ENCODE data around the gene ADAMTS17.

Gene ADAMTS17

GRCh38 chr15:100224206-100225185 lies 117.3 kb downstream of the ADAMTS17 start:
- no peak overlapping the region for H3K4me3 ChIP-seq (ENCODE audit: low read length)
- TF ChIP-seq, protein P1, sequence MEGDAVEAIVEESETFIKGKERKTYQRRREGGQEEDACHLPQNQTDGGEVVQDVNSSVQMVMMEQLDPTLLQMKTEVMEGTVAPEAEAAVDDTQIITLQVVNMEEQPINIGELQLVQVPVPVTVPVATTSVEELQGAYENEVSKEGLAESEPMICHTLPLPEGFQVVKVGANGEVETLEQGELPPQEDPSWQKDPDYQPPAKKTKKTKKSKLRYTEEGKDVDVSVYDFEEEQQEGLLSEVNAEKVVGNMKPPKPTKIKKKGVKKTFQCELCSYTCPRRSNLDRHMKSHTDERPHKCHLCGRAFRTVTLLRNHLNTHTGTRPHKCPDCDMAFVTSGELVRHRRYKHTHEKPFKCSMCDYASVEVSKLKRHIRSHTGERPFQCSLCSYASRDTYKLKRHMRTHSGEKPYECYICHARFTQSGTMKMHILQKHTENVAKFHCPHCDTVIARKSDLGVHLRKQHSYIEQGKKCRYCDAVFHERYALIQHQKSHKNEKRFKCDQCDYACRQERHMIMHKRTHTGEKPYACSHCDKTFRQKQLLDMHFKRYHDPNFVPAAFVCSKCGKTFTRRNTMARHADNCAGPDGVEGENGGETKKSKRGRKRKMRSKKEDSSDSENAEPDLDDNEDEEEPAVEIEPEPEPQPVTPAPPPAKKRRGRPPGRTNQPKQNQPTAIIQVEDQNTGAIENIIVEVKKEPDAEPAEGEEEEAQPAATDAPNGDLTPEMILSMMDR (conservative IDR thresholded peaks at IDR 0.05; ENCODE audit: low read length), result no peak
- DNase-seq (ENCODE audit: low read depth), result no peak

DNA sequence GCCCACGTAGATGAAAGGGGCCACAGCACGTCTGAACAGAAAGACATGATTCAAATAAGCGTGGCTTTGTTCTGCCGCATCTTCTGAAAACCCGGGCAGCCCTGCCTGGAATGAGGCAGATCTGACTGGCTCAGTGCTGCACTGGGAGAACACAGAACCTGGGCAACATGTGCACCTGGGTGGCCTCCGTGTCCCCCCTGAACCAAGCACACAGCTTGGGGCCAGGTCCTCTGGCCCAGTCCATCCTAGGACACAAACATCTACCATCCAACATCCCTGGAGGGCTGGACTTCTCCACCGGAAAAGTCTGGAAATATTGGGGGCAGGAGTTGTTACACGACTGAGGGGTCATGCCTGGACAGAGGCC lies 119.4 kb downstream of the ADAMTS17 start:
- TF ChIP-seq, protein P1 (conservative IDR thresholded peaks at IDR 0.05; ENCODE audit: low read length), result no peak
- no peak for DNase-seq (ENCODE audit: low read depth)
- no peak overlapping the region for H3K4me3 ChIP-seq (ENCODE audit: low read length)

DNA sequence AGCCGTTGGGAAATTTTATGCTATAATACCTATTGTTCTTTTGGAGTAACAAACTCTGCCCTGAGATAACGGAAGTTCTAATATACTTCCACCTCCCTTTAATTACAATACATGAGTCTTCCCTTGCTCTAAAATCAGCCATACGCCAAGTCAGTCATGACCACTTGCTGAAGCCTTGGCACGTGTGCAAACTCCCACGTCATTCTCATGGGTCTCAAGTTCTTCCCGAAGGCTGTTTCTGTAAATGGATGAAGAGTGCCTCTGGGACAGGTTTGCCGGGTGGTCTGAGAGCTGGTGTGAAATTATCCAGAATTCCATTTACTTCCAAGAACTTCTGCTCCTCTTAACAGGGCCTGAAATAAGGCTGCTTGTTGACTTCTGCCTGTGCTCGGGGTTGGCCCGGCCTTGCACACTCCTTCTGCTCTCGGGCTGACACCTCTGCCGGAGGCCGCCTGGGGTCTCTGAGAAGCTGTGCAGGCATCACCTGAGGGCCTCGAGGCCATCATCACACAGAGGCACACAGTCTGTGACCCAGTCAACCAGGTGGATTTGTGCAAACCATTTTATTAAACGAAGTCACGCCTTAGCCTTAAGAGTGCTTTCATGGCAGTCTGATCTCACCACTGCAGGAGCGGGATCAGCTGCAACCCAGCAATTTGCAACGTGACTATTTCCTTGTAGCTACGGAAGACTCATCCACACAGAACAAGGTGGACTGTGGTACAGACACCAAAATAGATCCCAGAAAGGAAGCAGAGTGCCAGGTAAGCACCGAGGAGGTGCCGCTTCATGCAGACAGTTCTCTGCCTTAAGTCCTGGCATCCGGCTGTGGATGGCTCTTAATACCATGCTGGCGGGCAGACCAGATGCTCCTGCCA lies 120.1 kb downstream of the ADAMTS17 start:
- TF ChIP-seq, protein P1 (conservative IDR thresholded peaks at IDR 0.05; ENCODE audit: low read length), result no peak
- H3K4me3 ChIP-seq (ENCODE audit: low read length), result no peak overlapping the region
- no peak for DNase-seq (ENCODE audit: low read depth)

GRCh38 chr15:100220058-100220768 lies 121.6 kb downstream of the ADAMTS17 start:
- no peak overlapping the region for H3K4me3 ChIP-seq (ENCODE audit: low read length)
- TF ChIP-seq, protein P1 (conservative IDR thresholded peaks at IDR 0.05; ENCODE audit: low read length), result no peak
- no peak for DNase-seq (ENCODE audit: low read depth)

GRCh38 chr15:100218434-100218833 lies 123.3 kb downstream of the ADAMTS17 start:
- H3K4me3 ChIP-seq (ENCODE audit: low read length), result no peak overlapping the region
- TF ChIP-seq, protein P1 (conservative IDR thresholded peaks at IDR 0.05; ENCODE audit: low read length), result no peak
- no peak for DNase-seq (ENCODE audit: low read depth)

- TF ChIP-seq, protein P1 (conservative IDR thresholded peaks at IDR 0.05; ENCODE audit: low read length), result no peak
- no peak for DNase-seq (ENCODE audit: low read depth)
- H3K4me3 ChIP-seq (ENCODE audit: low read length), result no peak overlapping the region
Observed at GRCh38 chr15:100216182-100216581, 125.6 kb downstream of the ADAMTS17 start.
